Neural cell (in vitro differentiated cells): ENCODE measurements around the gene MPDU1.

ENCODE experiments used
- CTCF ChIP-seq: fragments of 450-650 bp; IDR thresholded peaks from 2 replicates; pipeline ENCODE4 v1.5.1; 2014; ENCODE audit warnings: antibody characterized with exemption, mild to moderate bottlenecking, moderate library complexity; ENCODE audit not compliant: poor library complexity, severe bottlenecking
- EP300 ChIP-seq: fragments of 450-650 bp; conservative IDR thresholded peaks from 2 replicates; pipeline ENCODE4 v1.6.1; 2014; ENCODE audit warnings: antibody characterized with exemption, mild to moderate bottlenecking, moderate library complexity; ENCODE audit not compliant: poor library complexity, severe bottlenecking
- RAD21 ChIP-seq: fragments of 450-650 bp; conservative IDR thresholded peaks from 2 replicates; pipeline ENCODE4 v1.6.1; 2014; ENCODE audit warnings: antibody characterized with exemption, mild to moderate bottlenecking, moderate library complexity
- REST ChIP-seq: IDR thresholded peaks from 2 replicates; pipeline ENCODE4 v1.6.1; 2012; ENCODE audit warnings: borderline replicate concordance
- SMC3 ChIP-seq: fragments of 450-650 bp; conservative IDR thresholded peaks from 2 replicates; pipeline ENCODE4 v1.6.1; 2014; ENCODE audit warnings: antibody characterized with exemption, mild to moderate bottlenecking, moderate library complexity; ENCODE audit not compliant: poor library complexity

DNA sequence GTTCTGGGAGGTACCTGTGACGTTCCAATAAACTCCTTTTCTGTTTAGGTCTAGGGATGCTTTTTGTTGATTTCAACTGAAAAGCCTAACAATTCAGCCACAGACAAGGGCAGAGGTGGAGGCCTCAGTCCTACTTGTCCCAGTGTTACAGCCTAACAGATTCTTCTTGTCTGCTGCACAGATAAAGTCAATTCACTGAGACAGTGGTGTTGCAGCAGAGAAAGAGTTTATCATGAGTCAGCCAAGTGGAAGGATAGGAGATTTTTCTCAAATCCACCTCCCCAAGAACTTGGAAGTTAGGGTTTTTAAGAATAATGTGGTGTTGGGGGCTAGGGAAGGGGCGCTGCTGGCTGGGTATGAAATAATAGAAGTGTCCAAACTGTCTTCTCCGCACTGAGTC lies 45.6 kb upstream of the MPDU1 start:
- TF ChIP-seq CTCF (no peak), SMC3 (no peak), RAD21 (no peak), EP300 (no peak), REST (no peak)
